DMS153 (cell line): Measurements from ENCODE around the gene UBAP1L.
"Not testable (repeated sequence)": the region's sequence is repeated elsewhere in the genome, so short reads cannot be mapped to it uniquely, and the experiment has no call there.

ENCODE experiments used
- DNase-seq: peaks from one replicate; lab custom pipeline; 2025; lab: John Stamatoyannopoulos, UW

Gene UBAP1L

DNA sequence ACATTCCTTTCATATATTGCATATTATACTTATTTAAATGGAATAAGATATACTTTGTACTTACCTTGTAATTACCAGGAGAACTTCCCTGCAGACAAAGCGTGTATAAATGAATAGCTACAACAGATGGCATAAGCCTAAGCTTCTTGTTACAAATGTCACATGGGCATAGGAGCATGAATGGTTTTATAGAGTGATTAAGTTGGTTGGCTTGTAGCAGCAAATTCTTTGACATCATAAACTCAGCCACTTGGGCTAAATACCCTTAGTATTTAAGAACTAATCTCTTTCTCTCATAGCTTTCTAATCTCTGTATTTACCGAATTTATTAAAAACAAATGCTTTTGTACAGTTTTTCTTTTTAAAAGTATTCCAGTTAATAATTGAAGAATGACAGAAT is at the start of gene UBAP1L:
Gene UBAP1L, minus strand, starts transcription at position 115 of the 400 bp plus-strand sequence. CDS start 8,985 bp downstream, outside the sequence.
- no peak for DNase-seq

GRCh38 chr15:65164139-65164538 is 49.1 kb upstream of the UBAP1L start:
- DNase-seq, result no peak

DNA sequence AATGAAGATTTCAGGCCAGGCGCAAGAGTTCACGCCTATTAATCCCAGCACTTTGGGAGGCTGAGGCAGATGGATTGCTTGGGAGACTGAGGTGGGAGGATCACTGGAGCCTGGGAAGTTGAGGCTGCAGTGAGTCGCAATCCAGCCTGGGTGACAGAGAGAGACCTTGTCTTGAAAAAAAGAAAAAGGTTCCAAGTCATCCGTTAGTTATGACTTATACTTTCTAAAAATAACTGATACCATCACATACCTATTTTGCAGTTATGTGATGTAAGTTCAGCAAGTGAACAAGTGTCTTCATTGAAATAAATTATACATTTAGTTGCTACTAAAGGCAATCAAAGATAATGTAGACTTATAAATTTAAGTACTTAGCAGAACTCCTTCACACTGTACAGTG is 48.0 kb upstream of the UBAP1L start:
- no peak for DNase-seq

GRCh38 chr15:65156692-65157091 is 41.7 kb upstream of the UBAP1L start:
- no peak for DNase-seq

DNA sequence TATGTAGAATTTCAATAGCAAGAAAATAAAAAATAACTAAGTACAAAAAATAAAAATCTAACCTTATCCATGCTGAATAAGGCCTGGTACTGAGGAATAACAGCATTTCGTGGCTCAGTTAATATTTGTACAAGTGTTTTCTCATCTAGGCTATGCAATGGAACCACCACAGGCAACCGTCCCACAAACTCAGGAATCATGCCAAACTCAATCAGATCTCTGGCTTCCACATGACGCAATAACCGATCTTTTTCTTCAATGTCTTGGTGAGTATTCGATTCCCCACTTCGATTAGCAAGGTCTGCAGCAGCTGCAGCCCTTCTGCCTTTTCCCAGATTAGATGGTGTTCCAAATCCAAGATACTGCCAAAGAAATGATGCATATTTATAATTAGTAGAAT is 39.7 kb upstream of the UBAP1L start:
- DNase-seq, result no peak

DNA sequence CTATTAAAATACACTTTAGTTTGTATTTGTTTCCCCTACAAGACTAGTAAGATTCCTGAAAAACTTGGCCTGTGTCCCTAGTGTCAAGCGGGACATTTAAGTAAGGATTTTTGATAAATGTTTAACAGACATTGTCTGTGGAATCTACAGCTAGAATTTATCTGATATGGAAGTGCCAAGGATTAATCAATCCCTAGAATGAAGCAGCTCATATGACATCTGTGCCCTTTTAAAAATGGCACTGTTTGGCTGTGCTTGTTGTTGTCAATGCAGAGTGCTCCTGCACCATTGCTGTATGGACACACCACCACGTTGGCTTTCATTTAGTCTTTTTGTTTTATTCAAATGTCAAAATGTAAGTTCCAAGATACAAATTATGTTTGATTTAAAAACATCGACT is 32.9 kb upstream of the UBAP1L start:
- DNase-seq, result no peak

GRCh38 chr15:65146438-65146837 is 31.4 kb upstream of the UBAP1L start:
- DNase-seq, result no peak

GRCh38 chr15:65138631-65139030 is 23.6 kb upstream of the UBAP1L start:
- DNase-seq, result not testable (repeated sequence)

- DNase-seq, result not testable (repeated sequence)
Measured at GRCh38 chr15:65137893-65138292, 22.9 kb upstream of the UBAP1L start.

- DNase-seq, result not testable (repeated sequence)
Measured at GRCh38 chr15:65137089-65137488, 22.1 kb upstream of the UBAP1L start.

DNA sequence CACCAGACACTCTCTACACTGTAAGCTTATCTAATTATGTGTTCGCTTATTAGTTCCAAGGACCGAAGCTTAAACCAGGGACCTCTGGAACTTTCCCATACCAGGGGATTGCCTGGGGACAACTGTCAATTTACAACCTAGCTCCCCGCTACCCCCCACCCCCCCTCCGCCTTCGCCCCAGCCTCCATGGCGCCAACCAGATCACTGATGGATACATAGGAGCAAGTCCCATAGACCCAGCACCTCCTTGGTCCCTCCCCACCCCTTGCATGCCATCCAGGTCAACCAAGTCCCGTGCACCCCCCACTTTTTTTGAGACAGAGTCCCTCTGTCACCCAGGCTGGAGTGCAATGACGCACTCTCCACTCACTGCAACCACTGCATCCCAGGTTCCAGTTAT is 19.5 kb upstream of the UBAP1L start:
- DNase-seq, result no peak

DNA sequence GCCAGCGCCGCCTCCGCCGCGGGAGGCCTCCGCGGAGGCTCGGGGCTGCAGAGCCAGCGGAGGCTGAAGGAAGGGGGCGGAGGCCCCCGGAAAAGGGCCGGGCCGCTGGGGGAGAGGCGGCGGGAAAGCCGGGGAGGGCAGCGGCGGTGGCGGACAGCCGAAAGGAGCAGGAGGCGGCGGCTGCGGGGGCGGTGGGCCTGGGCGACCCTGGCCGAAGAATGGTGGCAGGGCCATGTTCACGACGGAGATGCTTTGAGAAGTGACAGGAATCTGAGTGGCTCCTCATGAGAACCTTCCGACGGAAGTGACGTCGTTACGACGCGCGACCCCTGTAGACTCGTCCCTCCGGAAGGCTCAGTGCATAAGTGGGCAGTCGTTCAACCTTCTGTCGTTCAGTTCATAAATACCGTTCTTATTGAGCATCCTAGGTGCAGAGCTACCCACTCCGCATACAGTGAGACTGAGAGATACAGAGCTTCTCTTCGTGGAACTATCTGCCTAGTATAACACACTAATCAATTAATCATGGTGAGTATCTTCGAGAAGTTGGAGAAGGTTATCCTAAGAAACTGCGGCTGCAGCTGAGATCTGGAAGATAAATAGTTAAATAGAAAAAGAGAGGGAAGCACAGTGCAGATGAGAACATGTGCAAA is 18.7 kb upstream of the UBAP1L start, which contains the start of gene PDCD7:
Gene PDCD7, minus strand, starts transcription at position 261 of the 653 bp plus-strand sequence. Its CDS starts 27 bp downstream, at position 234.
- DNase-seq, result peak; percentile 31

GRCh38 chr15:65132878-65133547 is 18.0 kb upstream of the UBAP1L start:
- DNase-seq, result no peak

DNA sequence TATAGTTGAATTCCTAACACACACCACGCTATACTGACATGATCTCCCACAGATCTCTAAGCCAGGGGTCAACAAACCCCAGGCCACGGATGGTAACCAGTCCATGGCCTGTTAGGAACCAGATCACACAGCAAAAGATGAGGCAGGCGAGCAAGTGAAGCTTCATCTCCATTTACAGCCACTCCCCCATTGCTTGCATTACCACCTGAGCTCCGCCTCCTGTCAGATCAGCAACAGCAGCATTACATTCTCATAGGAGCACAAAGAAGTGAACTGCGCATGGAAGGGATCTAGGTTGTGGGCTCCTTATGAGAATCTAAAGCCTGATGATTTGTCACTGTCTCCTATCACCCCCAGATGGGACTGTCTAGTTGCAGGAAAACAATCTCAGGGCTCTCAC is 15.9 kb upstream of the UBAP1L start:
- DNase-seq, result no peak

- DNase-seq, result peak; percentile 20
Measured at GRCh38 chr15:65115542-65115941, 542 bp upstream of the UBAP1L start.

DNA sequence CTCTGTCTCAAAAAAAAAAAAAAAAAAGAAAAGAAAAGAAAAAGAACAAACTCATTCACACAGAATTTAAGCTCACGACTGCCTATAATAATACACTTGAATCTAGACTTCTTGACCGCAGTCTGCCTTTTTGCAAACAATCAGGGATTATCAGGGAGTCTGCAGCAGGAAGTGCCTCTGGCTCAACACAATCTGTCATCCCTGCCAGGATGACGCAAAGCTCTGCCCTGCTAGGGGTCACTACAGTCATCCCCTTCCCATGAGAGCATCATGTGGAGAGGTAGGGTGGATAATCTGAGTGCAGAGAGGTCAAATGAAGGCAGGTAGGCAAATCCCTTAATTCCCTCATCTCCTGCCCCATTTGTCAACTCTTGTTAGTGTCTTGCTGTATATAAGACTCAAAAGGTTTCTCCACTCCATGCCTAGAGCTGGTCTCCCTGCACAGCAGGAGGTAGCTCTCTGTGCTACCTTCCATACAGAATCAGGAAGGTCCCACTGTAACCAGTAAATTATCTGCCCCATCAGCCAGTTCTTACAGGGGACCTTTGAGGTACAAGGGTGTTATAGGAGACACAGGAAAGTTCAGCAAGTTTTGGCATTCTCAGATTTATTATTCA is 4.2 kb downstream of the UBAP1L start:
- no peak for DNase-seq

GRCh38 chr15:65106011-65106590 is 8.9 kb downstream of the UBAP1L start:
- no peak for DNase-seq

- DNase-seq, result no peak
Measured at GRCh38 chr15:65105038-65105437, 10.0 kb downstream of the UBAP1L start.

- no peak for DNase-seq
Measured at GRCh38 chr15:65102912-65103311, 12.1 kb downstream of the UBAP1L start.

DNA sequence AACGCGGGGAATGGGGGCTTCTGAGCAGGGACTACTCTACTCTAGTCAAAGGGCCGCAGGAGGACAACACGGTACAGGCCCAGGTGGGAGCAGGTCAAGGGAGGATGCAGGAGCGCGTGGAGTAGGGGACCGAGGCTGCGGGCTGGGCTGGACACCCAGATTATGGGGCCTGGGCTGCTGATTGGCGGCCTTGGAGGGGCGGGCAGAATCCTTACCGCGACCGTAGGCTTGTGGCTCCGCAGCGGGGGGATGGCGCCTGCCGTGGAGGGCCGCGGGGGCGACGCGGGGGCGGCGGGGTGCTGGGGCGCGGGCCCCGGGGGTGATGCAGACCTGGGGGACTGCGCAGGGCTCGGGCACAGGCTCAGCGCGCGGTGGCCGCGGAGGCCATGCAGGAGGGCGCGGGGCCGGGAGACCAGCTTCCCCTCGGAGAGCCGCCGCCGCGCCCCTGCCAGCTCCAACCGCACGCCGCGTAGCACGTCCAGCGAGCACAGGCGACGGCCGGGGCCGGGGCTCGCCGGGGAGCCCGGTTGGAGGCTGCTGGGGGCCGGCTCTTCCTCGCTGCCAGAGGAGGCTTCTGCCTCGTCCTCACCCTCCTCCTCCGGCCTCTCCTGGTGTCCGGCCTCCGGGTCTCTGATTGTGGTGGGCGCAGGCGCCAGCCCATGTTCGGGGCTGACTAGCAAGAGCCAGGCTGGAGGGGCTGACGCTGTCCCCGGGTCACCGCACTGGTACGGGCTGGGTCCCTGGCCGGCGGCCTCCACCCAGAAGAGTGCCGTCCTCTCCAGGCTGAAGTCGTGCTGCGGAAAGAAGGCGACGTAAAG is 12.9 kb downstream of the UBAP1L start:
- DNase-seq, result no peak

DNA sequence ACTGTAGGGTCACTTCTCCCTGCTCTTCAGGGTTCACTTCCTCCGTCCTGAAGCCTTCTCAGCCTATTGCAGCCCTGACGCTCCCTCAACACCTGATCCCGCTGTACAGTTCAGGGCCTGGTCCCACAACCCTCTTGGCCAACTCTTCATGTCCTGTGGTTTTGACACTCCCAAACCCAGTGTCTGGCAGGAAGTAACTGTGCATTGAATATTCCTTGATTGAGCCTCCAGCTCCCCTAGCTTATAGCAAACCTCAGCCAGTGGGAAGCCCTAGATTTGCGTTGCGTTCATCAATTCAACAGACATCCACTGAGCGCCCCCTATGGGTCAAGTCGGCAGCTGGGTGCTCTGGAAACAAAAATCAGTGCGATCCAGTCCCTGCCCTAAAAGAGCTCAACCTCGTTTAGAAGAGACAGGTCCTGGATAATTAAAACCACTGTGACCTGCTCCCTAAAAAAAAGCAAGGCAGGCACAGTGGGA is 13.5 kb downstream of the UBAP1L start:
- DNase-seq, result no peak

GRCh38 chr15:65100442-65100841 is 14.6 kb downstream of the UBAP1L start:
- DNase-seq, result no peak
